Neural progenitor cell (in vitro differentiated cells): ENCODE results near the gene HLA-DPB1. TPM values are rescaled to one million over a fixed set of nuclear protein-coding genes. Genes with fewer than 3 reads are reported as not detected.

Experiments
- DNase-seq: peaks from one replicate; pipeline ENCODE4 v3.0.0-alpha.2; 2016; ENCODE audit warnings: low spot score
- H2AFZ ChIP-seq: fragments of 200-600 bp; sonication (generic); replicated peaks from 2 replicates; pipeline ENCODE4 v1.6.1; 2016; ENCODE audit warnings: antibody characterized with exemption
- H3F3A ChIP-seq: fragments of 200-600 bp; sonication (generic); 2 replicates; pipeline ENCODE4 v1.6.1; 2016; ENCODE audit warnings: antibody characterized with exemption, low read depth
- H3K27ac ChIP-seq: fragments of 200-600 bp; sonication (generic); 2 replicates; pipeline ENCODE4 v1.5.1; 2016; ENCODE audit warnings: mild to moderate bottlenecking
- H3K27me3 ChIP-seq: fragments of 200-600 bp; sonication (generic); 2 replicates; pipeline ENCODE4 v1.6.1; 2016; ENCODE audit warnings: mild to moderate bottlenecking, moderate library complexity
- H3K36me3 ChIP-seq: fragments of 200-600 bp; sonication (generic); 2 replicates; pipeline ENCODE4 v1.5.1; 2016
- H3K4me1 ChIP-seq: fragments of 200-600 bp; sonication (generic); 2 replicates; pipeline ENCODE4 v1.6.1; 2016; ENCODE audit warnings: mixed run types
- H3K4me2 ChIP-seq: fragments of 200-600 bp; sonication (generic); 2 replicates; pipeline ENCODE4 v1.6.1; 2016
- H3K4me3 ChIP-seq: fragments of 200-600 bp; sonication (generic); 2 replicates; pipeline ENCODE4 v1.5.1; 2016
- H3K79me2 ChIP-seq: fragments of 200-600 bp; sonication (generic); 2 replicates; pipeline ENCODE4 v1.6.1; 2016; ENCODE audit warnings: low read depth
- H3K9ac ChIP-seq: fragments of 200-600 bp; sonication (generic); 2 replicates; pipeline ENCODE4 v1.6.1; 2016
- H3K9me3 ChIP-seq: fragments of 200-600 bp; sonication (generic); 2 replicates; pipeline ENCODE4 v1.5.1; 2016; ENCODE audit warnings: low read depth
- H4K20me1 ChIP-seq: fragments of 200-600 bp; sonication (generic); 2 replicates; pipeline ENCODE4 v1.6.1; 2016; ENCODE audit warnings: low read depth
- H3K27ac Mint-ChIP-seq: 3 replicates; pipeline ENCODE4 v1.8.0; 2021; ENCODE audit warnings: mixed read lengths
- H3K27me3 Mint-ChIP-seq: 2 replicates; pipeline ENCODE4 v1.8.0; 2022; ENCODE audit warnings: low read depth, mild to moderate bottlenecking, inconsistent platforms, moderate library complexity, mixed read lengths; ENCODE audit not compliant: insufficient read depth
- H3K36me3 Mint-ChIP-seq: 3 replicates; pipeline ENCODE4 v1.8.0; 2021; ENCODE audit warnings: mixed read lengths
- H3K4me1 Mint-ChIP-seq: 3 replicates; pipeline ENCODE4 v1.8.0; 2021; ENCODE audit warnings: mixed read lengths
- H3K4me3 Mint-ChIP-seq: 3 replicates; pipeline ENCODE4 v1.8.0; 2021; ENCODE audit warnings: mild to moderate bottlenecking, moderate library complexity, mixed read lengths
- H3K9me3 Mint-ChIP-seq: 3 replicates; pipeline ENCODE4 v1.8.0; 2020; ENCODE audit warnings: mixed read lengths
- EZH2 ChIP-seq: fragments of 200-600 bp; sonication (generic); IDR thresholded peaks from 2 replicates; pipeline ENCODE4 v1.6.1; 2017; ENCODE audit warnings: antibody characterized with exemption, mild to moderate bottlenecking, moderate library complexity
- EZH2phosphoT487 ChIP-seq: fragments of 200-600 bp; sonication (generic); IDR thresholded peaks from 2 replicates; pipeline ENCODE4 v1.6.1; 2017; ENCODE audit warnings: antibody characterized with exemption
- total RNA-seq: library from RNA; depleted of rRNA; stranded (reverse); fragments of >200 nt; gene quantifications from 2 replicates; pipeline ENCODE4 v1.2.3, GENCODE V29; 2015; ENCODE audit warnings: low replicate concordance
- TF ChIP-seq, protein P1 (sequence below): fragments of 200-600 bp; sonication (generic); IDR thresholded peaks from 2 replicates; pipeline ENCODE4 v1.5.1; 2017; ENCODE audit warnings: antibody characterized with exemption, mild to moderate bottlenecking

Gene HLA-DPB1
- total RNA-seq, 1 donor from 2014 or later: 8.0 TPM

DNA sequence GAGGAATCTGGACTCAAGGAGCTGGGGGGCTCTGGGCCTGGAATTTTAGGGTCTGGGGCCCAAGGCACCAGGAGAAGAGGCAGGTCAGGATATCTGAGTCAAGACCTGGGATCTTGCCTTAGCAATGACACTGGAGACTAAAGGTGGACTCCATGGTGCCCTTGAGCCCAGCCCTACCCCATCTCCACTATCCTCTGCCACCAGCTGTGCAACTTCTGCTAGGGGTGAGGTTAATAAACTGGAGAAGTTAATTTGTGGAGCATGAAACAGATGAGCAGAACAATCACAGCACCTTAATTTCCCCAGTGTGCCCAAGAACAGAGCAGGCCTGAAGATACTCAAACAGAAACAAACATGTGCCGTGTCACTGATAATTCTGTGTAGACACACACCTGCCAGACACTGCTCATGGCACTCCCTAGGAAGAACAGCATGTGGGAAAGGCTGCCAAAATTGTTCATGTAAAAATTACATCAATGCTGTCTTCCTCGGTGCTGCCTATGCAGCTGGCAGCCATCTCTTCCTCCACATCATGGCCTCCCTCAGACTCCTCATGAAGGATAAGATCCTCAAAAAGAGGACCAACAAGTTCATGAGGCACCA, 3.2 kb downstream of the HLA-DPB1 start:
- Mint-ChIP-seq H3K4me3 (peak overlapping the region; percentile 64), H3K36me3 (no peaks in the 10 kb centered on the region), H3K27ac (no peak overlapping the region), H3K4me1 (peaks cover 35% of the 10 kb centered on the region), H3K27me3 (peaks cover 13% of the 10 kb centered on the region), H3K9me3 (no peaks in the 10 kb centered on the region)
- no peak overlapping the region for H3K27ac ChIP-seq
- no peak overlapping the region for H3K4me2 ChIP-seq
- no peaks in the 10 kb centered on the region for H3K79me2 ChIP-seq
- DNase-seq: no peak
- H3K36me3 ChIP-seq: no peaks in the 10 kb centered on the region
- peaks cover 12% of the 10 kb centered on the region for H3K27me3 ChIP-seq
- H2AFZ ChIP-seq: no peak overlapping the region
- no peaks in the 10 kb centered on the region for H3K9me3 ChIP-seq
- H3K9ac ChIP-seq: no peak overlapping the region
- TF ChIP-seq EZH2 (no peak), EZH2phosphoT487 (no peak)
- TF ChIP-seq, protein P1, sequence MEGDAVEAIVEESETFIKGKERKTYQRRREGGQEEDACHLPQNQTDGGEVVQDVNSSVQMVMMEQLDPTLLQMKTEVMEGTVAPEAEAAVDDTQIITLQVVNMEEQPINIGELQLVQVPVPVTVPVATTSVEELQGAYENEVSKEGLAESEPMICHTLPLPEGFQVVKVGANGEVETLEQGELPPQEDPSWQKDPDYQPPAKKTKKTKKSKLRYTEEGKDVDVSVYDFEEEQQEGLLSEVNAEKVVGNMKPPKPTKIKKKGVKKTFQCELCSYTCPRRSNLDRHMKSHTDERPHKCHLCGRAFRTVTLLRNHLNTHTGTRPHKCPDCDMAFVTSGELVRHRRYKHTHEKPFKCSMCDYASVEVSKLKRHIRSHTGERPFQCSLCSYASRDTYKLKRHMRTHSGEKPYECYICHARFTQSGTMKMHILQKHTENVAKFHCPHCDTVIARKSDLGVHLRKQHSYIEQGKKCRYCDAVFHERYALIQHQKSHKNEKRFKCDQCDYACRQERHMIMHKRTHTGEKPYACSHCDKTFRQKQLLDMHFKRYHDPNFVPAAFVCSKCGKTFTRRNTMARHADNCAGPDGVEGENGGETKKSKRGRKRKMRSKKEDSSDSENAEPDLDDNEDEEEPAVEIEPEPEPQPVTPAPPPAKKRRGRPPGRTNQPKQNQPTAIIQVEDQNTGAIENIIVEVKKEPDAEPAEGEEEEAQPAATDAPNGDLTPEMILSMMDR: no peak
- no peak overlapping the region for H3K4me3 ChIP-seq
- H3F3A ChIP-seq: peaks cover 10% of the 10 kb centered on the region
- H4K20me1 ChIP-seq: no peaks in the 10 kb centered on the region
- H3K4me1 ChIP-seq: no peaks in the 10 kb centered on the region

DNA sequence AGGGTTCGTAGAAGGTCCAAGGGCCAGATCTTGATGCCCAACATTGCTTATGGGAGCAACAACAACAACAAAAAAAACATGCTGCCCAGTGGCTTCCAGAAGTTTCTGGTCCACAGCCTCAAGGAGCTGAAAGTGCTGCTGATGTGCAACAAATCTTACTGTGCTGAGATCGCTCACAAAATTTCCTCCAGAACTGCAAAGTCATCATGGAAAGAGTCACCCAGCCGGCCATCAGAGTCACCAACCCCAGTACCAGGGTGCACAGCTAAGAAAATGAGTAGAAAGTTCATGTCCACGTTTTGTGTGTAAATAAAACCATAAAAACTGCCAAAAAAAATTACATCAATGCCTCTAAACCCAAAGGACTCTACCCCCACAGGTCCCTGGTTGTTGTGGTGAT, 3.8 kb downstream of the HLA-DPB1 start:
- Mint-ChIP-seq H3K27me3 (peaks cover 13% of the 10 kb centered on the region), H3K36me3 (no peaks in the 10 kb centered on the region), H3K4me3 (peak overlapping the region; percentile 95), H3K9me3 (no peaks in the 10 kb centered on the region), H3K27ac (no peak overlapping the region), H3K4me1 (peaks cover 35% of the 10 kb centered on the region)
- H3K4me1 ChIP-seq: no peaks in the 10 kb centered on the region
- no peaks in the 10 kb centered on the region for H3K36me3 ChIP-seq
- no peaks in the 10 kb centered on the region for H3K79me2 ChIP-seq
- DNase-seq: no peak
- H3K9me3 ChIP-seq: no peaks in the 10 kb centered on the region
- H3K27ac ChIP-seq: no peak overlapping the region
- no peak overlapping the region for H3K4me3 ChIP-seq
- H4K20me1 ChIP-seq: no peaks in the 10 kb centered on the region
- no peak overlapping the region for H2AFZ ChIP-seq
- H3K4me2 ChIP-seq: peak overlapping the region; percentile 76
- H3K9ac ChIP-seq: no peak overlapping the region
- peaks cover 10% of the 10 kb centered on the region for H3F3A ChIP-seq
- TF ChIP-seq EZH2: no peak
- no peak for TF ChIP-seq EZH2phosphoT487
- TF ChIP-seq, protein P1: no peak
- peaks cover 12% of the 10 kb centered on the region for H3K27me3 ChIP-seq

DNA sequence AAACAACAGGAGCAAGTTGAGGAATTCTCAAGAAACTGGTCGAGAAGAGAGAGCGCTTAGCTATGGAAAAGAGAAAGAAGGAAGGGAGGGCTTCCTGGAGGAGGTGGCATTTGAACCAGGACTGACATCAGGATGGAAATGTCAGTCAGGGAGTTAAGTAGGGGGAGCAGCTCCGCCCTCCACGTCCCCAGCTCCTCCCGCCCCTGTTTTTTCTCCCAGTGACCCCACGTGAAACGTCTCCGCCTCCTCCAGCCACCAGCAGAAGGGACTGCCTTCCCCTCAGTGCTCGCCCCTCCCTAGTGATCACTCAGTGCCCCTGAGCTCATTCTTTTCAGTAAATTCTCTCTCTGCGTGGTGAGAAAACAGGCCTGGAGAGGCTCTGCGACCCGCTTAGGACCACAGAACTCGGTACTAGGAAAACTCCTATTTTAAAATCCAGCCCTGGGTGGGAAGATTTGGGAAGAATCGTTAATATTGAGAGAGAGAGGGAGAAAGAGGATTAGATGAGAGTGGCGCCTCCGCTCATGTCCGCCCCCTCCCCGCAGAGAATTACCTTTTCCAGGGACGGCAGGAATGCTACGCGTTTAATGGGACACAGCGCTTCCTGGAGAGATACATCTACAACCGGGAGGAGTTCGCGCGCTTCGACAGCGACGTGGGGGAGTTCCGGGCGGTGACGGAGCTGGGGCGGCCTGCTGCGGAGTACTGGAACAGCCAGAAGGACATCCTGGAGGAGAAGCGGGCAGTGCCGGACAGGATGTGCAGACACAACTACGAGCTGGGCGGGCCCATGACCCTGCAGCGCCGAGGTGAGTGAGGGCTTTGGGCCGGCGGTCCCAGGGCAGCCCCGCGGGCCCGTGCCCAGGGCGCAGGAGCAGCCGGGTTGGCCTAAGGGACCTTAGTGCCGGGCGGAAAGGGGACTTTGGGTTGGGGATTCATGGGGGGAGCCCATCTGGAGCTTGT, 4.6 kb downstream of the HLA-DPB1 start:
- no peak overlapping the region for H3K9ac ChIP-seq

More for the DNA sequence above, 4.6 kb downstream of the HLA-DPB1 start:
- peak; percentile 83 for DNase-seq
- no peaks in the 10 kb centered on the region for H3K36me3 Mint-ChIP-seq
- H3K79me2 ChIP-seq: no peaks in the 10 kb centered on the region
- H3K9me3 Mint-ChIP-seq: no peaks in the 10 kb centered on the region
- no peaks in the 10 kb centered on the region for H3K9me3 ChIP-seq
- H3K27ac ChIP-seq: no peak overlapping the region
- H3K4me3 ChIP-seq: peak overlapping the region; percentile 51
- H3K4me1 ChIP-seq: no peaks in the 10 kb centered on the region
- peaks cover 13% of the 10 kb centered on the region for H3K27me3 Mint-ChIP-seq
- H3K4me3 Mint-ChIP-seq: peak overlapping the region; percentile 95
- H4K20me1 ChIP-seq: no peaks in the 10 kb centered on the region
- peak overlapping the region; percentile 76 for H3K4me2 ChIP-seq
- H3K27ac Mint-ChIP-seq: peak overlapping the region; percentile 96
- peaks cover 35% of the 10 kb centered on the region for H3K4me1 Mint-ChIP-seq
- peaks cover 10% of the 10 kb centered on the region for H3F3A ChIP-seq
- no peaks in the 10 kb centered on the region for H3K36me3 ChIP-seq
- H3K27me3 ChIP-seq: peaks cover 12% of the 10 kb centered on the region
- TF ChIP-seq, protein P1: no peak
- TF ChIP-seq EZH2: peak; percentile 51
- H2AFZ ChIP-seq: peak overlapping the region; percentile 86
